Coronary artery (tissue), 2 donors: ENCODE results near the gene TSFM.
"Not testable (repeated sequence)": the region's sequence is repeated elsewhere in the genome, so short reads cannot be mapped to it uniquely, and the experiment has no call there.

ENCODE experiments used
- DNase-seq: peaks from one replicate; pipeline ENCODE4 v3.0.0-alpha.2; 2017; ENCODE audit warnings: low spot score
- H3K27ac ChIP-seq, 2 donors: fragments of 200-600 bp; sonication (generic); one replicate each; pipeline ENCODE4 v1.5.1; 2016 to 2019
- H3K4me3 ChIP-seq: fragments of 200-600 bp; sonication (generic); 2 replicates; pipeline ENCODE4 v1.5.1; 2016; ENCODE audit warnings: mild to moderate bottlenecking, moderate library complexity
- CTCF ChIP-seq: fragments of 200-600 bp; sonication (generic); IDR thresholded peaks from one replicate; pipeline ENCODE4 v1.5.1; 2019; ENCODE audit warnings: antibody characterized with exemption

Gene TSFM

GRCh38 chr12:57770734-57771133, 11.9 kb upstream of the TSFM start:
- Histone ChIP-seq H3K4me3 (no peak overlapping the region), H3K27ac (no peak overlapping the region)
- DNase-seq = no peak
- no peak for TF ChIP-seq CTCF

GRCh38 chr12:57771236-57771872, 11.2 kb upstream of the TSFM start:
- DNase-seq = peak; percentile 91
- Histone ChIP-seq H3K4me3 (peak overlapping the region; percentile 93), H3K27ac (peak overlapping the region; percentile 46 to 99)
- no peak for TF ChIP-seq CTCF

- no peak for TF ChIP-seq CTCF
- H3K27ac ChIP-seq = peak within 1 kb of the TSS; percentile 46 to 99
- peak within 1 kb of the TSS; percentile 93 for H3K4me3 ChIP-seq
- peak; percentile 97 for DNase-seq
These were observed 10.6 kb upstream of the TSFM start, which contains the start of gene METTL1 for GRCh38 chr12:57771873-57772428. Gene METTL1, minus strand, starts transcription at chr12:57772105. Its CDS starts 22 bp downstream, at chr12:57772083.

- no peak for TF ChIP-seq CTCF
- no peak for DNase-seq
These were observed 9.9 kb upstream of the TSFM start, which contains the start of gene EEF1AKMT3 for GRCh38 chr12:57772429-57773322. Gene EEF1AKMT3, plus strand, starts transcription at chr12:57772614. Its CDS starts 111 bp downstream, at chr12:57772725.

GRCh38 chr12:57774634-57775033, 8.0 kb upstream of the TSFM start:
- H3K4me3 ChIP-seq, DNase-seq, H3K27ac ChIP-seq: not testable (repeated sequence)

More at GRCh38 chr12:57772429-57773322, 9.9 kb upstream of the TSFM start, which contains the start of gene EEF1AKMT3:
- Histone ChIP-seq H3K27ac (peak within 1 kb of the TSS; percentile 46 to 99), H3K4me3 (peak within 1 kb of the TSS; percentile 93)

- DNase-seq = no peak
- no peak overlapping the region for H3K27ac ChIP-seq
- H3K4me3 ChIP-seq = no peak overlapping the region
- no peak for TF ChIP-seq CTCF
These were observed 7.5 kb upstream of the TSFM start for GRCh38 chr12:57775044-57775443.

- DNase-seq = no peak
- Histone ChIP-seq H3K27ac (no peak overlapping the region), H3K4me3 (no peak overlapping the region)
- no peak for TF ChIP-seq CTCF
These were observed 6.9 kb upstream of the TSFM start for GRCh38 chr12:57775563-57776246.
